K562 (cell line): ENCODE results near the gene EDEM2. TPM values are rescaled to one million over a fixed set of nuclear protein-coding genes. Genes with fewer than 3 reads are reported as not detected.

Experiments used
- ATAC-seq: fragments of 200-7000 bp; cut with Tn5 transposase; 3 replicates; pipeline ENCODE4 v1.9.1; 2020; ENCODE audit warnings: moderate library complexity
- BruUV-seq: library from RNA; stranded (reverse); fragments of 400-500 nt; replicated peaks from 2 replicates; lab custom pipeline; 2021; lab: Mats Ljungman, UMichigan
- CTCF ChIA-PET: fragments of 300-600 bp; formaldehyde crosslinking; extraction: SDS; loops from one replicate; lab custom pipeline; 2021; ENCODE audit warnings: low intra/inter-chr PET ratio; lab: Yijun Ruan, JAX
- POLR2A ChIA-PET: fragments of 300-600, 350-650 bp; sonication (Branson Sonifier 250); formaldehyde crosslinking; extraction: SDS; loops from one replicate; lab custom pipeline; 2021; ENCODE audit warnings: antibody characterized with exemption, inconsistent platforms; lab: Yijun Ruan, JAX
- DNase-seq, 4 experiments: peaks; one replicate each; pipeline versions ENCODE4 v3.0.0 to v3.0.0-alpha.2; 2011 to 2018; ENCODE audit warnings: low spot score in 3 of 4, mixed read lengths in 3 of 4; ENCODE audit errors: extremely low read depth in 1 of 4
- FAIRE-seq: peaks from 2 replicates; lab custom pipeline; 2011; peaks lifted over from hg19 to GRCh38; lab: Jason Lieb, UNC
- H2AFZ ChIP-seq: 2 replicates; pipeline ENCODE4 v1.6.0; 2011; ENCODE audit warnings: low read depth, low read length, control low read depth, inconsistent platforms
- H3K27ac ChIP-seq: fragments of 200-600 bp; 3 replicates; pipeline ENCODE4 v1.8.0; 2011; ENCODE audit warnings: low read depth, mild to moderate bottlenecking, control low read depth, inconsistent platforms, low read length, moderate library complexity, mixed read lengths; ENCODE audit errors: extremely low read depth
- H3K27me3 ChIP-seq, 2 experiments: fragments of 300-600 bp in 1 of 2; 2 replicates in 1 of 2; 3 replicates in 1 of 2; pipeline versions ENCODE4 v1.6.0 to v1.8.0; 2011; ENCODE audit warnings: inconsistent platforms in 2 of 2, low read length in 2 of 2, mild to moderate bottlenecking in 1 of 2, mixed read lengths in 1 of 2, moderate library complexity in 1 of 2; ENCODE audit not compliant: control insufficient read depth in 2 of 2, insufficient read depth in 2 of 2
- H3K36me3 ChIP-seq: fragments of 300-600 bp; 3 replicates; pipeline ENCODE4 v1.8.0; 2011; ENCODE audit warnings: mild to moderate bottlenecking, low read length, inconsistent platforms; ENCODE audit not compliant: control insufficient read depth, insufficient read depth
- H3K4me1 ChIP-seq, 2 experiments: fragments of 200-600 bp in 1 of 2; replicated peaks in 1 of 2; 2 replicates in 1 of 2; 3 replicates in 1 of 2; pipeline versions ENCODE4 v1.5.1 to v1.8.0; 2011; ENCODE audit warnings: inconsistent platforms in 2 of 2, low read length in 2 of 2, mild to moderate bottlenecking in 1 of 2, mixed read lengths in 1 of 2, moderate library complexity in 1 of 2; ENCODE audit not compliant: control insufficient read depth in 2 of 2, insufficient read depth in 2 of 2
- H3K4me2 ChIP-seq: 2 replicates; pipeline ENCODE4 v1.6.1; 2011; ENCODE audit warnings: low read length, control low read depth, inconsistent platforms, mixed read lengths; ENCODE audit not compliant: insufficient read depth
- H3K4me3 ChIP-seq: fragments of 200-600 bp; sonication (generic), shearing (Covaris generic); 2 replicates; pipeline ENCODE4 v1.5.1; 2016; ENCODE audit warnings: control low read depth, inconsistent platforms
- H3K79me2 ChIP-seq: fragments of 200-600 bp; 3 replicates; pipeline ENCODE4 v1.8.0; 2011; ENCODE audit warnings: low read length, inconsistent platforms; ENCODE audit not compliant: control insufficient read depth, insufficient read depth
- H3K9ac ChIP-seq, 2 experiments: 2 replicates each; pipeline versions ENCODE4 v1.6.0 to v1.6.1; 2011; ENCODE audit warnings: low read depth in 2 of 2, low read length in 2 of 2, control low read depth in 1 of 2, inconsistent platforms in 1 of 2, mild to moderate bottlenecking in 1 of 2, mixed read lengths in 1 of 2; ENCODE audit not compliant: insufficient read depth in 1 of 2
- H3K9me1 ChIP-seq: one replicate; pipeline ENCODE4 v1.6.0; 2011; ENCODE audit warnings: inconsistent platforms, mild to moderate bottlenecking, low read length, moderate library complexity; ENCODE audit not compliant: control insufficient read depth, insufficient read depth
- H3K9me3 ChIP-seq: replicated peaks from 2 replicates; pipeline ENCODE4 v1.5.1; 2011; ENCODE audit warnings: low read depth, low read length, inconsistent platforms; ENCODE audit not compliant: control insufficient read depth, insufficient read depth
- H4K20me1 ChIP-seq: replicated peaks from 2 replicates; pipeline ENCODE4 v1.6.1; 2011; ENCODE audit warnings: low read length, inconsistent platforms, mixed read lengths; ENCODE audit not compliant: control insufficient read depth, insufficient read depth
- CBFA2T2 ChIP-seq: fragments of 450-650 bp; conservative IDR thresholded peaks from 2 replicates; pipeline ENCODE4 v1.6.1; 2017; ENCODE audit warnings: mild to moderate bottlenecking
- DNMT1 ChIP-seq: fragments of 450-650 bp; IDR thresholded peaks from 2 replicates; pipeline ENCODE4 v1.6.1; 2016; ENCODE audit warnings: antibody characterized with exemption, mild to moderate bottlenecking
- IFI16 ChIP-seq: fragments of 250-450 bp; sonication (Bioruptor Pico); IDR thresholded peaks from 2 replicates; pipeline ENCODE4 v2.1.2; 2022; ENCODE audit warnings: mild to moderate bottlenecking, inconsistent platforms
- KAT8 ChIP-seq: fragments of 450-650 bp; IDR thresholded peaks from 2 replicates; pipeline ENCODE4 v1.6.1; 2016; ENCODE audit warnings: low read depth, mild to moderate bottlenecking
- PTRF ChIP-seq: fragments of 450-650 bp; IDR thresholded peaks from 2 replicates; pipeline ENCODE4 v1.6.1; 2016; ENCODE audit warnings: mild to moderate bottlenecking, missing genetic modification characterization, missing compliant biosample characterization
- RFX5 ChIP-seq: IDR thresholded peaks from 2 replicates; pipeline ENCODE4 v1.6.1; 2011; ENCODE audit warnings: low read depth, mild to moderate bottlenecking, improper control_type of control experiment, low read length
- TGIF2 ChIP-seq: sonication (generic); formaldehyde crosslinking; IDR thresholded peaks from 2 replicates; pipeline ENCODE4 v1.8.1; 2022; ENCODE audit warnings: mild to moderate bottlenecking, missing genetic modification reagents, moderate library complexity
- XRCC5 ChIP-seq: fragments of 200-400 bp; formaldehyde crosslinking; IDR thresholded peaks from 2 replicates; pipeline ENCODE4 v1.6.1; 2017; ENCODE audit warnings: low read depth, mild to moderate bottlenecking, low read length
- ZNF140 ChIP-seq: fragments of 250-450 bp; sonication (Bioruptor Pico); IDR thresholded peaks from 2 replicates; pipeline ENCODE4 v1.8.0; 2021; ENCODE audit warnings: moderate library complexity, mild to moderate bottlenecking, inconsistent platforms
- ZNF24 ChIP-seq: fragments of 450-650 bp; IDR thresholded peaks from 2 replicates; pipeline ENCODE4 v1.6.1; 2016
- ZNF444 ChIP-seq: fragments of 250-450 bp; sonication (Bioruptor Pico); IDR thresholded peaks from 2 replicates; pipeline ENCODE4 v1.4.0; 2020; ENCODE audit warnings: mild to moderate bottlenecking, moderate library complexity
- ZNF77 ChIP-seq: fragments of 250-450 bp; sonication (Bioruptor Pico); IDR thresholded peaks from 2 replicates; pipeline ENCODE4 v1.5.0; 2020
- WGBS: fragments of 100-300 bp; shearing (Covaris generic); methylation state at CpG from one replicate; pipeline ENCODE4 v1.1.6; 2016; ENCODE audit warnings: low coverage, mixed read lengths; ENCODE audit not compliant: insufficient coverage; ENCODE audit errors: missing lambda C conversion rate; 5-methylcytosine and 5-hydroxymethylcytosine counted together
- in situ Hi-C: fragments of 300-500 bp; cut with MboI; formaldehyde crosslinking; loops from 4 replicates; pipeline ENCODE4 v1.15.0; 2018; ENCODE audit warnings: inconsistent platforms, mixed read lengths
- intact Hi-C: fragments of 100-400 bp; cut with micrococcal nuclease; formaldehyde crosslinking; loops from 2 replicates; pipeline ENCODE4 v1.14.2; 2022
- polyA plus RNA-seq, 8 experiments: library from polyadenylated mRNA; depleted of rRNA in 4 of 8; stranded (reverse) in 5 of 8; unstranded in 3 of 8; fragments of >200 nt; fragmentation: Nextera tagmentation in 2 of 8; fragmentation: Illumina TruSeq in 1 of 8; extraction: Ambion mirVana in 2 of 8; extraction: Trizol in 1 of 8; gene quantifications; 2 replicates each; pipeline versions ENCODE4 v1.2.1 to v1.2.3, GENCODE V29; 2011 to 2014; ENCODE audit warnings: inconsistent platforms in 1 of 8, missing spikeins in 1 of 8
- total RNA-seq, 7 experiments: library from RNA; depleted of rRNA in 6 of 7; stranded (reverse); fragments of >200 nt in 6 of 7; fragmentation: Illumina TruSeq in 2 of 7; extraction: Trizol in 2 of 7; gene quantifications; 2 replicates each; pipeline versions ENCODE4 v1.2.1 to v1.2.3, GENCODE V29; 2011 to 2021; ENCODE audit warnings: low replicate concordance in 1 of 7
- TF ChIP-seq, protein P1 (sequence below): fragments of 250-450 bp; sonication (Bioruptor Pico); IDR thresholded peaks from 2 replicates; pipeline ENCODE4 v1.5.1; 2021; ENCODE audit warnings: mild to moderate bottlenecking
- TF ChIP-seq, protein P2 (sequence below): fragments of 450-650 bp; IDR thresholded peaks from 2 replicates; pipeline ENCODE4 v1.6.1; 2016

EDEM2 gene
- total and polyA plus RNA-seq, 9 of the 15 experiments (the other 6 are each of a cell fraction or from before 2014, with no cell fraction given): 6.9 to 11.0 (median 9.7) TPM

DNA sequence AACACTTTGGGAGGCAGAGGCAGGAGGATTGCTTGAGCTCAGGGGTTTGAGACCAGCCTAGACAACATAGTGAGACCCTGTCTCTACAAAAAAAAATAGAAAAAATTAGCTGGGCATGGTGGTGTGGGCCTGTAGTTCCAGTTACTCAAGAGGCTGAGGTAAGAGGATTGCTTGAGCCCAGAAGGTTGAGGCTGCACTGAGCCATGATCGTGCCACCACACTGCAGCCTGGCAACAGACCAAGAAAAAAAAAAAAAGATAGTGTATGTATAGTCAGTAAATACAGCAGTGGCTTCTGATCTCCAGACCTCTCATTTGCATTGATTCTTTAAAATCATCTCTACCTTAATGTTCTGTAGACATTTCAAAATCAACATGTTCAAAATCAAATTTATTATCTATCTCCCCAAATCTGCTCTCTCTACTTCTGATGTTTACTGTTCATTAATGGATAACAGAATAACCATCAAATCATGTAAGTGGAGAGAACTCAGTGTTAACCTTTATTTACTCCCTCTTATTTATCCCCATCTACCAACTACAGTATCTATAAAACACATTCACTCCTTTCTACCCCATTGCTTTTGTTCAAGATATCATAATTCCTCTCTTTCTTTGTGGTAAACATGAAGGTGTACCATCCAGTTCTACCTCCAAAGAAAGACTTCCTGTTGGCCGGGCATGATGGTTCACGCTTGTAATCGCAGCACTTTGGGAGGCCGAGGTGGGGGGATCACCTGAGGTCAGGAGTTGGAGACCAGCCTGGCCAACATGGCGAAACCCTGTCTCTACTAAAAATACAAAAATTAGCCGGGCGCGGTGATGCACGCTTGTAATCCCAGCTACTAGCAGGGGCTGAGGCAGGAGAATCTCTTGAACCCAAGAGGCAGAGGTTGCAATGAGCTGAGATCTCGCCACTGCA is 32.4 kb upstream of the EDEM2 start:
- ChIA-PET POLR2A (no interaction called here), CTCF (interaction anchor here (0.6 kb wide), 1 partner anchor 32 kb away, joined by 3 read pairs; no protein-coding TSS in a partner anchor)
- 68% methylated on average over 11 of the region's 11 CpGs for WGBS
- H3K27ac ChIP-seq: no peak overlapping the region
- no TSS peak for BruUV-seq
- no peaks in the 10 kb centered on the region for H3K36me3 ChIP-seq
- no peaks in the 10 kb centered on the region for H4K20me1 ChIP-seq
- no peak overlapping the region for H3K9ac ChIP-seq
- H3K4me2 ChIP-seq: no peak overlapping the region
- no peak for TF ChIP-seq PTRF (tag)
- no peak for TF ChIP-seq RFX5
- DNase-seq (no peak), ATAC-seq (no peak), FAIRE-seq (no peak)
- no peaks in the 10 kb centered on the region for H3K79me2 ChIP-seq
- no peaks in the 10 kb centered on the region for H3K9me1 ChIP-seq
- H3K4me1 ChIP-seq: peaks cover 3 to 18% of the 10 kb centered on the region in 2 experiments; a peak in 4 of 5 replicates
- no peaks in the 10 kb centered on the region for H3K27me3 ChIP-seq
- in situ Hi-C loops: no loop called here
- intact Hi-C loops: no loop called here
- no peaks in the 10 kb centered on the region for H3K9me3 ChIP-seq
- no peak overlapping the region for H2AFZ ChIP-seq
- no peak overlapping the region for H3K4me3 ChIP-seq

DNA sequence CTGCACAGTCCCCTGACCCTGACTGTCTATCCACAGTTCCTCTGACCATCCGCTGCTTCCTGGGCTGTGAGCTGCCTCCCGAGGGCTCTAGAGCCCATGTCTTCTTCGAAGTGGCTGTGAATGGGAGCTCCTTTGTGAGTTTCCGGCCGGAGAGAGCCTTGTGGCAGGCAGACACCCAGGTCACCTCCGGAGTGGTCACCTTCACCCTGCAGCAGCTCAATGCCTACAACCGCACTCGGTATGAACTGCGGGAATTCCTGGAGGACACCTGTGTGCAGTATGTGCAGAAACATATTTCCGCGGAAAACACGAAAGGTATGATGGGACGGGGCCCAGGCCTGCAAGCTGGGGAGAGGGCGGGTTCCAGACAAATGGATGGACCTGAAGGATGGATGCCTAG is 29.0 kb upstream of the EDEM2 start:
- 83% methylated on average over 12 of the region's 14 CpGs for WGBS
- intact Hi-C loops: no loop called here
- H3K4me3 ChIP-seq: no peak overlapping the region
- no peaks in the 10 kb centered on the region; the same call in 2 of the 3 replicates for H3K36me3 ChIP-seq
- ATAC-seq (no peak), FAIRE-seq (no peak), DNase-seq (no peak)
- TF ChIP-seq ZNF24 (no peak), TGIF2 (CRISPR knock-in tag) (no peak), DNMT1 (no peak), ZNF140 (no peak), ZNF444 (CRISPR knock-in tag) (no peak), XRCC5 (no peak), IFI16 (CRISPR knock-in tag) (no peak), ZNF77 (no peak), KAT8 (no peak), CBFA2T2 (no peak)
- TF ChIP-seq, protein P1, sequence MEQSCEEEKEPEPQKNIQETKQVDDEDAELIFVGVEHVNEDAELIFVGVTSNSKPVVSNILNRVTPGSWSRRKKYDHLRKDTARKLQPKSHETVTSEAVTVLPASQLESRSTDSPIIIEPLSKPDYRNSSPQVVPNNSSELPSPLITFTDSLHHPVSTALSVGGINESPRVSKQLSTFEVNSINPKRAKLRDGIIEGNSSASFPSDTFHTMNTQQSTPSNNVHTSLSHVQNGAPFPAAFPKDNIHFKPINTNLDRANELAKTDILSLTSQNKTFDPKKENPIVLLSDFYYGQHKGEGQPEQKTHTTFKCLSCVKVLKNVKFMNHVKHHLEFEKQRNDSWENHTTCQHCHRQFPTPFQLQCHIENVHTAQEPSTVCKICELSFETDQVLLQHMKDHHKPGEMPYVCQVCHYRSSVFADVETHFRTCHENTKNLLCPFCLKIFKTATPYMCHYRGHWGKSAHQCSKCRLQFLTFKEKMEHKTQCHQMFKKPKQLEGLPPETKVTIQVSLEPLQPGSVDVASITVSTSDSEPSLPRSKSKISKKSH: no peak
- TF ChIP-seq, protein P2, sequence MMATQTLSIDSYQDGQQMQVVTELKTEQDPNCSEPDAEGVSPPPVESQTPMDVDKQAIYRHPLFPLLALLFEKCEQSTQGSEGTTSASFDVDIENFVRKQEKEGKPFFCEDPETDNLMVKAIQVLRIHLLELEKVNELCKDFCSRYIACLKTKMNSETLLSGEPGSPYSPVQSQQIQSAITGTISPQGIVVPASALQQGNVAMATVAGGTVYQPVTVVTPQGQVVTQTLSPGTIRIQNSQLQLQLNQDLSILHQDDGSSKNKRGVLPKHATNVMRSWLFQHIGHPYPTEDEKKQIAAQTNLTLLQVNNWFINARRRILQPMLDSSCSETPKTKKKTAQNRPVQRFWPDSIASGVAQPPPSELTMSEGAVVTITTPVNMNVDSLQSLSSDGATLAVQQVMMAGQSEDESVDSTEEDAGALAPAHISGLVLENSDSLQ: no peak
- H3K27ac ChIP-seq: no peak overlapping the region
- no peaks in the 10 kb centered on the region for H4K20me1 ChIP-seq
- H3K79me2 ChIP-seq: no peaks in the 10 kb centered on the region
- CTCF ChIA-PET: no interaction called here
- 0 out of 4 replicates have a peak overlapping the region, but pooled peaks of 1 of the 2 experiments have one; percentile 43 for H3K9ac ChIP-seq
- peaks cover 20 to 31% of the 10 kb centered on the region in 2 experiments; a peak in 4 of 5 replicates for H3K4me1 ChIP-seq
- no peaks in the 10 kb centered on the region for H3K9me1 ChIP-seq
- no peak overlapping the region for H2AFZ ChIP-seq
- in situ Hi-C loops: no loop called here
- no peaks in the 10 kb centered on the region for H3K27me3 ChIP-seq
- BruUV-seq: no TSS peak
- H3K9me3 ChIP-seq: no peaks in the 10 kb centered on the region
- no peak overlapping the region for H3K4me2 ChIP-seq
- POLR2A ChIA-PET: interaction anchor here (0.6 to 1.3 kb wide), 3 partner anchors 10 to 194 kb away, joined by 3 to 5 read pairs (median 4); no protein-coding TSS in a partner anchor
